Measurements from ENCODE around the gene NFATC2.

Gene NFATC2

DNA sequence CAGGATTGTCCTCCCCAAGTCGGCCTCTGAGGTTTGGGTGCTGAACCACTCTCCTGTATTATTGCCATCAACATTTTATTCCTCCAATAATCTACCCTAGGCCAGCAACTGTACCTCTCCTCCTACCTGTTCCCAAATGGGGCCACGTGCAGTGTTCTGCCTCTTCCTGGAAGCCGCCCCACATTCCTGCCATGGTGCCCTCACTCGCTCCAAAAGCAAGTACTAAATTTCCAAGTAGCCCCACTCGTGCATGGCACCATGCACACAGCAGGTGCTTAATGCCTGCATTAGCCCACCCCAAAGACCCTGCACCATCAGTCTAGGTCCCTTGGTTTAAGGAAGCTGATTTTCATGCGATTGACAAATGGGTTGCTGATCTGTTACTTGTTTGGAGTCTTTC lies 147.8 kb downstream of the NFATC2 start:
- no peaks in the 10 kb centered on the region for H3K27me3 ChIP-seq (ENCODE audit: control insufficient read depth in 1 of 2, insufficient read depth in 2 of 2, low read length in 2 of 2)
- no peak overlapping the region for H3K9ac ChIP-seq (ENCODE audit: low read length)
- no peak overlapping the region for H3K4me3 ChIP-seq (ENCODE audit: low read depth in 1 of 2, low read length in 2 of 2)
- H3K4me1 ChIP-seq (ENCODE audit: insufficient read depth, low read length) = no peaks in the 10 kb centered on the region
- no peaks in the 10 kb centered on the region for H3K9me3 ChIP-seq (ENCODE audit: low read length)
- H3K36me3 ChIP-seq (ENCODE audit: insufficient read depth, low read length) = peaks cover 4% of the 10 kb centered on the region
- no peak overlapping the region for H3K27ac ChIP-seq (ENCODE audit: low read depth, low read length)

DNA sequence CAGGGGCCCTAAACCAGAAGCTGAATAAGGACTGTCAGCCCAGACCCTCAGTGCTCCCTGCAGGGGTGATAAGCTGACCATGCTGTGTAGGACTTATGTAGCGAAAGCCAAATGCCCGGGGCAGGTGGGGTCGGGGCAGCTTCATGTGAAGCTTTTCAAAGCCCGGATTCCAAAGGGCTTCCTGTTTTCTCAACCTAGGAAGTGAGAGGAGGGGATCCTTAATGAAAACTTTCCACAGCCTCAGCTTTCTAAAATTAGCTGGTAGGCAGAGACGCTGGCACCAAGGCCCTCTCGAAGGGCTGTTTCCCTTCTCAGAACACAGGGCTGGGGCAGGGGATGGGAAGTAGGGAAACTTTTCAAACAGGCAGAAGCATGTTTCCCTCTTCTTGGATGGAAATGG lies 148.9 kb downstream of the NFATC2 start:
- Histone ChIP-seq H3K36me3 (ENCODE audit: insufficient read depth, low read length) (peaks cover 4% of the 10 kb centered on the region), H3K27ac (ENCODE audit: low read depth, low read length) (no peak overlapping the region), H3K9ac (ENCODE audit: low read length) (no peak overlapping the region), H3K9me3 (ENCODE audit: low read length) (no peaks in the 10 kb centered on the region), H3K4me1 (ENCODE audit: insufficient read depth, low read length) (no peaks in the 10 kb centered on the region), H3K4me3 (ENCODE audit: low read depth in 1 of 2, low read length in 2 of 2) (no peak overlapping the region), H3K27me3 (ENCODE audit: control insufficient read depth in 1 of 2, insufficient read depth in 2 of 2, low read length in 2 of 2) (no peaks in the 10 kb centered on the region)

DNA sequence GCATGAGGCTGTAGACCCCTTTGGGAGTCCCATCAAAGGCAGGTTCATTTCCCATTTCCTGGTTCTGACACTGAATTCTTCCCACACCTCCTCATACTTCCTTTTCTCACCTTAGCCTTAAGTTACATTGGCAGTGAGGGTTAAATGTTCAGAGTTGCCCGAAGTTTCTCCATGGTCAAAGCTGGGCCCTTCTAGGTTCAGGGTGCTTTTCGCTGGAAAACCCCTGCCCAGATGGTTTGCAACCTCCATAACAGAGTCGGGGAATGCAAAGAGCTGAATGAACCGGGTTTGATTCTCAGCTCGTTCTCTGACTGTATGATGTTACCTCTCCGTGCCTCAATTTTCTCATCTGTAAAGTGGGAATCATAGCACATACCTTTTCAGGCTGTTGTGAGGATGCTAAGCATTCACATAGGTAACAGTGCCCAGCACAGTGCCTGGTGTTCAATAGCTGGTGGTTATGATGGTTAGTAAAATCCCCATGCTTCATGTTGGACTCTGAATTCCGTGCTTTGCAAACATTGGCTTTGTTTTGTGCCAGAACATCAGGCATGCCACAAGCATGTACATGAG lies 149.8 kb downstream of the NFATC2 start:
- Histone ChIP-seq H3K4me1 (ENCODE audit: insufficient read depth, low read length) (no peaks in the 10 kb centered on the region), H3K27me3 (ENCODE audit: control insufficient read depth in 1 of 2, insufficient read depth in 2 of 2, low read length in 2 of 2) (no peaks in the 10 kb centered on the region), H3K36me3 (ENCODE audit: insufficient read depth, low read length) (peaks cover 4% of the 10 kb centered on the region), H3K4me3 (ENCODE audit: low read depth in 1 of 2, low read length in 2 of 2) (no peak overlapping the region), H3K27ac (ENCODE audit: low read depth, low read length) (no peak overlapping the region), H3K9ac (ENCODE audit: low read length) (no peak overlapping the region), H3K9me3 (ENCODE audit: low read length) (no peaks in the 10 kb centered on the region)

DNA sequence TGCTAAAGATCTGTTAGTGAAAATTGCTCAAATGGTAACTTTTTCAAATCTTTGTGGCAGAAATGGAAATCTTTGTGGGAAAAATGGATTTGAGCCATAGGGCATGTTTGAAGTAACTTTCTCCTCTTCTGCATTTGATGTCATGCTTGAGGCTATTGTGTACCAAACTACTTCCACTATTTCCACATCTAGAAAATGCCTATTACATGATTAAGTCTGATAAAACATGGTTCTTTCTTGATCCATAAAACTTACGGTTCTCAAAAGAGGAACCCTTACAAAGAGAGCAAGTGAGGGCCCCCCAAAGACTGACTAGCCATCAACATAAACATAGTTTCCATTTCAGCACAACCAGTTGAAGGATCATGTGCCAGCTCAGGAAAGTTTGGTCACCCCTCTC lies 150.6 kb downstream of the NFATC2 start:
- H3K9ac ChIP-seq (ENCODE audit: low read length) = no peak overlapping the region
- no peak overlapping the region for H3K27ac ChIP-seq (ENCODE audit: low read depth, low read length)
- no peaks in the 10 kb centered on the region for H3K4me1 ChIP-seq (ENCODE audit: insufficient read depth, low read length)
- H3K36me3 ChIP-seq (ENCODE audit: insufficient read depth, low read length) = peaks cover 4% of the 10 kb centered on the region
- H3K27me3 ChIP-seq (ENCODE audit: control insufficient read depth in 1 of 2, insufficient read depth in 2 of 2, low read length in 2 of 2) = no peaks in the 10 kb centered on the region
- H3K4me3 ChIP-seq (ENCODE audit: low read depth in 1 of 2, low read length in 2 of 2) = no peak overlapping the region
- no peaks in the 10 kb centered on the region for H3K9me3 ChIP-seq (ENCODE audit: low read length)

DNA sequence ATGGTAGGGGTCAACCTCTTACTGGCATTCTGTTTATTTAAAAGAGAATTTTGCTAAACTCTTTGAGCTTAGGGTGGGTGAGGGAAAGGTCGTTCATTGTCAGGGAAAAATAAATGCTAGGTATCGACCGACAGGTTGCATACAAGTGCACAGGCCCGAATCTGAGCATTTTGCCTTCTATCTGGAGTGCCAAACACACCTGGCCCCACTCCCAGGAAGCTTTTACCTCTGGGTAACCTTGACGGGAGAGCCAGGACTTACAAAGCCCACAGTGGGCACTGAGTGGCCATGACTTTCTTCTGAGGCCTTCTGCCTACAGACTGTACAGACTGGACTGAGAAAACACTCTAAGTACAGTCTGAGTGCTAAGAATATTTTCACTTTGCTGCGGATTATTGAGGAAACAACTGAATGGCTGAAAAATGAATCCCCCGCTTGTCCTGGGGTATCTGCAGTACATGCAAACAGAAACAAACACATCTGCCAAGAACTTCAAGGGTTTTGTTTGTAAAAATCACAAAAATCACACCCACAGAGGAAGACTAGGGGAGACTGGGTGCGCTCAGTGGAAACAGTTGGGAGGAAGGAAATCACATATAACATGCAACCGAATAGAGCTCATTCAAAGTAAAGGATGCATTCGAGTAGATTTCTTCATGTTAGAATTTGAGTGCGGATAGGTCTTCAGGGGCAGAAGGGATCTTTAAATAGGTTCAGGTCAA lies 152.8 kb downstream of the NFATC2 start:
- H3K9me3 ChIP-seq (ENCODE audit: low read length) = no peaks in the 10 kb centered on the region
- no peak overlapping the region for H3K9ac ChIP-seq (ENCODE audit: low read length)
- H3K27ac ChIP-seq (ENCODE audit: low read depth, low read length) = no peak overlapping the region
- peaks cover 4% of the 10 kb centered on the region for H3K36me3 ChIP-seq (ENCODE audit: insufficient read depth, low read length)
- H3K4me3 ChIP-seq (ENCODE audit: low read depth in 1 of 2, low read length in 2 of 2) = no peak overlapping the region
- H3K4me1 ChIP-seq (ENCODE audit: insufficient read depth, low read length) = no peaks in the 10 kb centered on the region
- no peaks in the 10 kb centered on the region for H3K27me3 ChIP-seq (ENCODE audit: control insufficient read depth in 1 of 2, insufficient read depth in 2 of 2, low read length in 2 of 2)

DNA sequence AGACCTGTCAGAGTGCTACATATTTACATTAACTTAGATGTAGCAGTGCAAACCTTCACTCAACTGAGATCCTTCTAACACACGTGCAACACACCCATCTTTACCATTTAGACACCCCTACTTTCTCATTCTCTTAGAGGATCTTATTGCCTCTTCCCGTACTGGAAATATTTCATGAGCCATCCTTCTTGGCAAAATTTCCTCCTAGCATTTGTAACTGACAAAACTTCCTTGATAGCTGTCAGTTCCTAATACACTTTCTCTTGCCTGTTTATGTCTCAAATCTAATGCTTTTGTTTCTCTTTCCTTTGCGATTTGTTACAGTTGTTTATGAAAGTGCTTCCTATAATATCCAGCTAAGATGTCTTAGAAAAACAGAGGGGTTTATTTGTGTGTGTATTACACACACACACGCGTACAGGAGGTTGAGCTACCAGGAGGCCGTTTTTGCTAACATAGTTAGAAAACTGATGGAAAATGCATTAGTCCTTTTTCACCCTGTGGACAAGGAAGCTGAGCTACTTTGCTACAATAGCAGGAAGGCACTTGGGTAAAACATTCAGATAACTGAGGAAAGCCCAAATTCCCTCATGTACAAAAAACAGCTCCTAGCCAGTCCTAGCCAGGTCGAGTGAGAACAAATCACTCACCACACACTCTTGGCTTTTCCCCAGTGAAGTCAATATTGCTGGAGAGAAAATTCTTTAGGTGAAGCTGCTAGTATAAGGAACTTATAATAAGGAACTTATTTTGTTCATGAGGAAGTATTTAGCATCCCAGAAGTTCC lies 153.6 kb downstream of the NFATC2 start:
- no peak overlapping the region for H3K9ac ChIP-seq (ENCODE audit: low read length)

DNA sequence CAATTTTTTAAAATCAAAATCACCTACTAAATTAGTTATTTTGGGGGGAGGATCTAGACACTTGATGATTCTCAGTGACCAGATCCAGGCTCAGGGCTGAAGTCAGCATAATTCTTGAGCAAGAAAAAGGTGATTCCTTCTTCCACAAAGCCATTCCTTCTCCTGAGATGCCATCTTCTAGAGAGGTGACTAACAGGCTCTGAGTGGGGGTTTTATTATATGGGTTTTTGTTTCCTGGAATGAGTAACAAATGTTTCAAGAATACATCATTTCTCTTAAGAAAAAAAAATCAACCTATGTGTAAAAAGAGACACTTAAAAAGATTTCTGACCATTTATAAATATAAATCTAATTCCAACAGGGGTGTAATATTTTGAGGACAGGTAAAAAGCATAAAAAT lies 154.3 kb downstream of the NFATC2 start:
- Histone ChIP-seq H3K27ac (ENCODE audit: low read depth, low read length) (no peak overlapping the region), H3K4me1 (ENCODE audit: insufficient read depth, low read length) (no peaks in the 10 kb centered on the region), H3K36me3 (ENCODE audit: insufficient read depth, low read length) (peaks cover 4% of the 10 kb centered on the region), H3K4me3 (ENCODE audit: low read depth in 1 of 2, low read length in 2 of 2) (no peak overlapping the region), H3K27me3 (ENCODE audit: control insufficient read depth in 1 of 2, insufficient read depth in 2 of 2, low read length in 2 of 2) (no peaks in the 10 kb centered on the region), H3K9me3 (ENCODE audit: low read length) (no peaks in the 10 kb centered on the region), H3K9ac (ENCODE audit: low read length) (no peak overlapping the region)

More for the DNA sequence above, 153.6 kb downstream of the NFATC2 start:
- no peak overlapping the region for H3K4me3 ChIP-seq (ENCODE audit: low read depth in 1 of 2, low read length in 2 of 2)
- no peaks in the 10 kb centered on the region for H3K4me1 ChIP-seq (ENCODE audit: insufficient read depth, low read length)
- H3K27ac ChIP-seq (ENCODE audit: low read depth, low read length) = no peak overlapping the region
- peaks cover 4% of the 10 kb centered on the region for H3K36me3 ChIP-seq (ENCODE audit: insufficient read depth, low read length)
- no peaks in the 10 kb centered on the region for H3K27me3 ChIP-seq (ENCODE audit: control insufficient read depth in 1 of 2, insufficient read depth in 2 of 2, low read length in 2 of 2)
- no peaks in the 10 kb centered on the region for H3K9me3 ChIP-seq (ENCODE audit: low read length)

DNA sequence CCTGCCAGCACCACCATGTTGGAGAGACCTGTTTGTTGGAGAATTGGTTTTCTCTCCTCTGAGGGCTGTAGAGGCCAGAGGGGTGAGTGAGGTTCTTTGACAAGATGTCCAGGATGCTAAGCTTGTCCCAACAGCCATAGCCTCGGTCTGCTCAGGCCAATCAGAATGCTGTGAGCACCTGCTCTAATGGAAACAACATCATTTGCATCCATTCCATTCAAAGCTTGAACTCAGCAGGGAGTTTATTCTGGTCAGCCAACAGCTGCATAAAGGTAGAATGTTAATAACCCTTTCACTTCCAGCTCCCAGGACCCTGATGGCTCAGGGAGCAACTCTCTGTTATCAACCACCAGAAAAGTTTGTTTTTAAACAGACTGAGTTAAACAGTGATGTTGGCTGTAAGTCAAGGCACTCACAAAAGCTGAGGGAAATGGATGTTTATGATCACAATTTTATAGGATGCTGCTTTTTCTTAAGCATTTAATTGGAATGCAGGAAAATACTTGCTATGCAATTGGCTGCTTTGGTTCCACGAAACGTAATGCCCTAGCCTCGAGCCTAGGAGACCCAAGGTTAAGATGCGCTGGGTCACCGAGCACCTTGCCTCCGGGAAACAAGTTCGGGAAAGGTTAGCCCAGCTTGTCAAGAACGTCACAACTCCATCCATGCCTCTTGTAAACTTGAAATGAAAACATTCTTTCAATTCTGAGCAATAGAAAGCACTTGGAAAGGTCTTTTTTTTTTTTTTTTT lies 155.2 kb downstream of the NFATC2 start:
- Histone ChIP-seq H3K27me3 (ENCODE audit: control insufficient read depth in 1 of 2, insufficient read depth in 2 of 2, low read length in 2 of 2) (no peaks in the 10 kb centered on the region), H3K4me3 (ENCODE audit: low read depth in 1 of 2, low read length in 2 of 2) (no peak overlapping the region), H3K27ac (ENCODE audit: low read depth, low read length) (no peak overlapping the region), H3K9ac (ENCODE audit: low read length) (no peak overlapping the region), H3K36me3 (ENCODE audit: insufficient read depth, low read length) (no peaks in the 10 kb centered on the region), H3K4me1 (ENCODE audit: insufficient read depth, low read length) (no peaks in the 10 kb centered on the region), H3K9me3 (ENCODE audit: low read length) (no peaks in the 10 kb centered on the region)

DNA sequence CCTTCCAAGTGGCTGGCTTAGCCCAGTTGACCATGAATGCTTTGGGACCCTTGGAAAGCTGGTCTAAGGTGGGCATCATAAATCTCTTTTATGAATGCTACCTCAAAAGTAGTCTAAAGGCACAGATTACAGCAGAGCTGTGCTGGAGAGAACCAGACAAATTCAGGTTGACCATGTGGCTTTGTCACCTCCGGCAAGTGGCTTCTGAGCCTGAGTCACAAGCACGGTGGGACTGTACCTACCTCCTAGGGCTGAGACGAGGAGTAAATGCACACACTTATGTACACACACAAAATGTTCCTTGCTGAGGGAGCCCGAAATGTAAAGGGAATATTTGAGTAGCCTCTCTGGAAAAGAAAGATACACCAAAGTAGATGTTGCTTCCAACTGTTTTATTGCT lies 155.9 kb downstream of the NFATC2 start:
- Histone ChIP-seq H3K9ac (ENCODE audit: low read length) (no peak overlapping the region), H3K9me3 (ENCODE audit: low read length) (no peaks in the 10 kb centered on the region), H3K27ac (ENCODE audit: low read depth, low read length) (no peak overlapping the region), H3K4me3 (ENCODE audit: low read depth in 1 of 2, low read length in 2 of 2) (no peak overlapping the region), H3K27me3 (ENCODE audit: control insufficient read depth in 1 of 2, insufficient read depth in 2 of 2, low read length in 2 of 2) (no peaks in the 10 kb centered on the region), H3K4me1 (ENCODE audit: insufficient read depth, low read length) (no peaks in the 10 kb centered on the region), H3K36me3 (ENCODE audit: insufficient read depth, low read length) (no peaks in the 10 kb centered on the region)

DNA sequence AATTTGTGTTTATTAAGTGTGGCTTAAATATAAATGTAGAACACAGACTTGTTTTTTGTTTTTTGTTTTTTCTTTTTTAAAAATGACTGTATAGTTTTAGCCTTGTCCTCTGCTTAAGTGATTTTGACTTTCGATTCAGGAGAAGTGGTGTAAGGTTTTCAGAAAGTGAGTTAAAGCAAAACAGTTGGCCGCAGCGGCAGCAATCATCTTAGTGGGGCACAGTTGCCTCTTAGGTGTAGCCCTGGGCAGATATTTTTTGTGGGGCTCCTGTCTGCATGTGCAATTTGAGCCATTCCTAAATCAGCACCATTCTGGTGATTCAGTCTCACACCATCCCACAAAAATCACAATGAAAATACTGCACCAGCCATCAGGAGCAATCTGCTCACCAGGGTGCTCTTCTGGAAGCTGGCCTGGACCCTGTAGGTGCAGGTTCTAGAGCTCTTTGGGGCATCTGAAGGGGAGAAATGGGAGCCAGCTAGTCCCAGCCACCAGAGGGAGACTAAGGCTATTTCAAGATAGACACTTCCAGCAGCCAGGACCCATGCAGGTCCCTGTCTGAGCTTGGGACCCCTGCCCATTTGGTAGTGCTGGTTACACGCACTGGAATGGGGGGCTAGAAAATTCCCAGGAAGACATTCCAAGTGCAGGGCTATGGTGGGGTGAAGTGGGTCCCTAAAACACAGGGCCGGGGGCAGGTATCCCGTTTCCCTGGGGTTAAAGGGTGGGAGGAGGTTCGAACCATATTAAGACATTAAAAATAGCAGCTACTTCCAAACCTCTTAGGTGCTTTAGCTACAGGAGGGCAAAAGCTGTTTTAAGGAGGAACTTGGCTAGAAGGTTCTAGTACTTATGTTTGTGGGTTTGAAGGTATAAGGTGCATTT lies 156.6 kb downstream of the NFATC2 start:
- Histone ChIP-seq H3K27ac (ENCODE audit: low read depth, low read length) (no peak overlapping the region), H3K4me1 (ENCODE audit: insufficient read depth, low read length) (no peaks in the 10 kb centered on the region), H3K36me3 (ENCODE audit: insufficient read depth, low read length) (no peaks in the 10 kb centered on the region), H3K9ac (ENCODE audit: low read length) (no peak overlapping the region), H3K4me3 (ENCODE audit: low read depth in 1 of 2, low read length in 2 of 2) (no peak overlapping the region), H3K9me3 (ENCODE audit: low read length) (no peaks in the 10 kb centered on the region), H3K27me3 (ENCODE audit: control insufficient read depth in 1 of 2, insufficient read depth in 2 of 2, low read length in 2 of 2) (no peaks in the 10 kb centered on the region)

Data from muscle layer of colon (tissue), 2 donors.